HK-2 (cell line): ENCODE results near the gene RAB40B.
A peak's percentile ranks its signal among the peaks of the same experiment; 100 is the strongest.

Experiments
- DNase-seq: peaks from one replicate; pipeline ENCODE4 v3.0.0-alpha.2; 2018; ENCODE audit not compliant: unreplicated experiment

Gene RAB40B

GRCh38 chr17:82649501-82650261 is 48.8 kb downstream of the RAB40B start:
- DNase-seq: no peak

DNA sequence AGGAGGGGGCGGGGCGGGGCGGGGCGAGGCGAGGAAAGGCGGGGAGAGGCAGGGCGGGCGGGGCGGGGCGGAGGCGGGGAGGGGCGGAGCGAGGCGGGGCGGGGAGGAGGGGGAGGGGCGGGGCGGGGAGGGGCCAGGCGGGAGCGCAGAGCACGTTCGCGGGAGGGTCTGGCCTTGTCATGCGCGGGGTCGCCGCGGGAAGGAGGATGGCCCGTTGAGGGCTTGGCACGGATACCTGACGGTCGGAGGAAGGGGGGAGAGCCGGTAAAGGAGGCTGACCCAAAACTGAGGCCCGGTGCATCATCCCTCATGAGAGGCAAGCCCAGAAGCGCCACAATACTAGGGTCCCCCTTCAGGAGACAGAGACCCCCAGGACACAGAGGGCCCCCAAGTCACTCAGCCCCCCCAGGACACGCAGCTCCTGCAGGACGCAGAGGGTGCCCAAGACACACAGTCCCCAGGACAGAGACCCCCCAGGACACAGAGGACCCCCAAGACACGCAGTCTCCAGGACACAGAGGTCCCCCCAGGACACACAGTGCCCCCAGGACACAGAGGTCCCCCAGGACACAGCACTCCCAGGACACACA is 49.7 kb downstream of the RAB40B start:
- no peak for DNase-seq

- peak; percentile 98 for DNase-seq
Observed at GRCh38 chr17:82648165-82648668, 50.3 kb downstream of the RAB40B start, which contains the start of gene WDR45B. Gene WDR45B, minus strand, starts transcription at chr17:82648444. Its CDS starts 104 bp downstream, at chr17:82648340.

DNA sequence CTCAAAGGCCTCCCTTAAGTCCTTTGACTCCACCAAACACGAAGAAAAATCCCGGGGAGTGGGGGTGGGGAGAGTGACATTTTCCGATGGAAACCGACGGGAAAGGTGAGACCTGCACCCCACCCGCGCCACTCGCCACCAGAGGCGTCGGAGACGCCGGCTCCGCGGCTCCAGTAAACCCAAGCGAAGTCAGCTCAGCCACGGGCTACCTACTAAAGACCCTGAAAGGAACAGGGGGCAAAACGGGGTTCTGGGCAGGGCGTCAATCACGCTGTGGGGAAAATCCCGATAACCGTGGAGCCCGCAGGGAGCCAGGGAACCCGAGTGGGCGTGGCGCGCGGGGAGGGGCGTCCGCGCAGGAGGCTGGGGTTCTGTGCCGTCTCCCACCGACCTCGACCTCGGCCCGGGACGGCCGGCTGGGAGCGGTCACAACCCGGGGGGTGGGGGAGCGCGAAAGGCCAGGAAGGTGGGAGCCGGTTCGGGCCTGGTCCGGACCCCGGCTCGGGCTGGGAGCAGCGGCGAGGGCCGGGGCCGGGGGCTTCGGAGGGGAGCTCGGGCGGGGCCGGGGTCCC is 50.8 kb downstream of the RAB40B start:
- DNase-seq: peak; percentile 47

DNA sequence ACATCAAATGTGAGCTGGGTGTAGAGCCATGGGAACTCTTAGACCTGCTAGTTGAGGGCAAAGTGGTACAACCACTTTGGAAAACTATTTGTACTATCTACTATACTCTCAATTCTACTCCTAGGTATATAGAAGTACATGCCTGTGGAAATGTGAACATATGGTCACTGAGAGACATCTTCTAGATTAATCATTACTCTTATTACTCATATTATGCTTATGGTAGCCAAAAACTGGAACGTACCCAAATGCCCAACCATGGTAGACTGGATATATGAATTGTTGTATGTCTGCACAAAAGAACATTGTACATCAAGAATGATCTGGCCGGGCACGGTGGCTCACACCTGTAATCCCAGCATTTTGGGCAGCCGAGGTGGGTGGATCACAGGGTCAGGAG is 53.0 kb downstream of the RAB40B start:
- DNase-seq: no peak

- no peak for DNase-seq
Observed at GRCh38 chr17:82644148-82644547, 54.4 kb downstream of the RAB40B start.

DNA sequence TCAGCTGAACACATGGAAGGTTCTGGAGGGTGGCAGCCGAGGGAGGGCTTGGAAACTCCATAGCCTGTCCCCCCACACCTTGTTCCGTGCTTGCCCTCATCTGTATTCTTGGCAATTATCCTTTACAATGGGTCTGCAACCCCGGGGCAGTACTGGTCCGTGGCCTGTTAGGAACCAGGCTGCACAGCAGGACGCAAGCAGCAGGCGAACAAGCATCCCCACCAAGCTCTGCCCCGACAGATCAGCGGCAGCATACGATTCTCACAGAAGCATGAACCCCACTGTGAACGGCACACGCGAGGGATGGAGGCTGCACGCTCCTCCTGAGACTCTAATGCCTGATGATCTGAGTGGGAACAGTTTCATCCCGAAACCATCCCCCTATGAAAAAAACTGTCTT is 56.5 kb downstream of the RAB40B start:
- DNase-seq: no peak

- no peak for DNase-seq
Observed at GRCh38 chr17:82640036-82640435, 58.5 kb downstream of the RAB40B start.

GRCh38 chr17:82639628-82640027 is 58.9 kb downstream of the RAB40B start:
- no peak for DNase-seq

DNA sequence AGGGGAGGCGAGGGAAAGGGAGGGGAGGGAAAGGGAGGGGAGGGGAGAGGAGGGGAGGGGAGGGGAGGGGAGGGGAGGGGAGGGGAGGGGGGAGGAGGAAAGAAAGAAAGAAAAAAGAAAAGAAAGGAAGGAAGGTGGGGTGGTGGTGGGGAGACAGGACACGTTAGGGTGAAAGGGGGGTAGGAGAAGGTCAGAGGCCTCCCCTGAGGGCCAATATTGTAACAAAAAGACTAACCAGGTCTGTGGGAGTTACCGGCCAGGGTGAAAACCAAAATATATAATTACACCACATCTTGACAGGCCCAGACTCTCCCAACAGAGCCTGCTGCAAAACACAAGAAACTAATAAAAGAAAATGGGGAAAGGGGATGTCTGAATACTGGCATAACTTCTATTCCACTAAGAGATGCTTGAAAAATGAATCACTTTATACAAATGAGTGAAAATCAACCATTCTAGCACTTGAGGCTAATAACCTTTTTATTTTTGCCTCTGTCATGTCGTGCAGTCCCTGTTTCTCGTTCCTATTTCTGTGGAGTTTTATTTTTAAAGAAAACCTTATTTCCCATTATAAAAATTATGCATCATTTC is 60.2 kb downstream of the RAB40B start:
- DNase-seq: no peak

DNA sequence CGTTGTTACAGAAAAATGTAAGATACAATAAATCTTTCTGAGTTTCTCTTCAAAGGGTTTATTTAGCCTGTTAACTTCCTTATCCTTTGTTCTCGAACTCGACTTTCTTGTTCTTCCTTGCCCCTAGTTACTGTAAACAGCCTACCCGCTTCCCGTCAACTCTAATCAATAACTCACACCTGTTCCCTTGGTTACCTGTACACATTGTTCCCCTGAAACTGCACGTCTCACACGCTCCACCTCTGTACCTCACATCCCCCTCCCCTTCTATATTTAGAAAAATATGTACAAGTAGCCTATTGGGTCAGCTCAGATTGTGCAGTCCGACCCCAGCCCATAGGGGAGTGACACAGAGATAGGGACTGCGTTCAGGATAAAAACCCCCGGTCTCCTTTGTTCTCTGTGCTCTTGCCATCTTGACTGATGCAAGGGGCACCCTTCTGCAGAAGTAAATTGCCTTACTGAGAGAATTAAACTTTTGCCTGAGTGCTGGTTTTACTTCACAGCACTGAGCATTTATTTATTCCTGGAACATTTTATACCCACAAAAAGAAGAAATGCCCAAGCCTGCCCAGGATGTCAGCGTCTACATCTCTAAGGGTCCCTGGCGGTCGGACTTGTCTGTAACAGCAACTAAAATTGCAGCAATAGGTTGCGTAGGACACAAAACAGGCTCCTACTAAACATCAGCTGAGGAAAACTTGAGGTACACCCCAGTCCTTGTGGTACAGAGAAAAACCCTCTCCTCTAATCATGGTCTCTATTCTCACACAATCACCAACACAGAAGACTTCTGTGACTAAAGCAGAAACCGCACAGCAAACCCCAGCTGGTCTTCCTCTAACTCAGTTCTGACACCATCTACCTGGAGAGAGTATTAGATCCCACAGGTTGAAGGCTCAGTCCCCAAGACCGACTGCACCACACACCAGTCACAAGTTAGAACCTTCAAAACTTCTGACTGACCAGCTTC is 61.6 kb downstream of the RAB40B start:
- no peak for DNase-seq

DNA sequence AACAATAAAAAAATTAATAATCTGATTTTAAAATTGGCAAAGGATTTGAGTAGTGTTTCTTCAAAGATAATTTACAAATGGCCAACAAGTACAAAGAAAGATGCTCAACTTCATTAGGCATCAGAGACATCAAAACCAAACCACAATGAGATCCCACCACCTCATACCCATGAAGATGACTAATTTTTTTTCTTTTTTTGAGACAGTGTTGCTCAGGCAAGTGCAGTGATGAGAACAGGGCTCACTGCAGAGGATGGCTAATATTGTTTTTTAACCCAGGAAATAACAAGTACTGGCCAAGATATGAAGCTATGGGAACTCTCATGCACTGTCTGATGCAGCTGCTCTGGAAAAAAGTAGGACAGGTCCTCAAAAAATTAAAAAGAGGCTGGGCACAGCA is 65.2 kb downstream of the RAB40B start:
- no peak for DNase-seq

- no peak for DNase-seq
Observed at GRCh38 chr17:82632451-82632850, 66.0 kb downstream of the RAB40B start.

DNA sequence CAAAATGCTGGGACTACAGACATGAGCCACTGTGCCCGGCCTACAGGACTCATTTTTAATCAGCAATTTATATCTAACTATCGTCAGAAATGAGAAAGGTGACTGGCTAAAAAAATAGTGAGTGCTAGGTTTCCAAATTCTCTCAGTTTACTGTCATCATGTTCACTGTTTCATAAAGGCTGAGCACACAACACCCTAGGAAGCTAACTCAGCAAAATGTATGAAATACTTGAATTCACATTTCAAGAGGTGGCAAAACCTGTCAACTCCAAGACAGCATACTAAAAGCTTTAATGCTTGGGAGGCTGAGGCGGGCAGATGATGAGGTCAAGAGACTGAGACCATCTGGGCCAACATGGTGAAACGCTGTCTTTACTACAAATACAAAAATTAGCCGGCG is 67.0 kb downstream of the RAB40B start:
- DNase-seq: no peak

GRCh38 chr17:82630212-82630611 is 68.3 kb downstream of the RAB40B start:
- DNase-seq: no peak

DNA sequence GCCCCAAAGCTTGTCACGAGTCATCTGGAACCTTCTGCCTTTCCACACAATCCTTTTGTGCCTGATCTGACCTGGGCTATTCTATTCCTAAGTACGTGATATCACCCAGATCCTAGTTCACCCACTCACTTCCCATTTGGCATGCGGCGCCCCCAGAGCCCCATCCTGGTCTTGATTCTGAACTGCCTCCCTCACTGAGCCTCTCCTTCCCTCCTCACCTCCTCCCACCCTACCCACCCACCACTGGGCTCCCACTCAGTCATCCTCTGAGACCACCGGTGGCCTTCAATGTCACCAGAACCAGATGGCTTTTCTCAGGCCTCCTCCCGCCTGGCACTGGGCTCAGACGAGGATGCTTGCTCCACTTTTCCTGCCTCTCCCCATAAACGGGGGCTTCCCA is 68.8 kb downstream of the RAB40B start:
- no peak for DNase-seq

DNA sequence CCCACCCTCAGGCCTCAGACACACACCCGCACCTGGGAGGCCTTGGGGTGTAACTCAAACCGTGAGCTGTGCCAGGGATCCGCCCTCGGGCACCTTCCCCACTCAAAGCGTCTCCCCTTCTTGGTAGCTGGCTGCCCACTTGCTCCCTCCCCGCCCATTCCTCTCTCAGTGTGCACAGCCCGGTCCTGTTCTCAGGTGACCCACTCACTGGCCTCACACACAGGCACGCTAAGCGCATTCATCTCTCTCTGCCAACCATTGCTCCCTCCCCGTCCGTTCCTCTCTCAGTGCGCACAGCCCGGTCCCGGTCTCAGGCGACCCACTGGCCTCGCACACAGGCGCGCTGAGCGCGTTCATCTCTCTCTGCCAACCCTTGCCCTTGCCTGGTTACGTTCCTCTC is 71.1 kb downstream of the RAB40B start:
- no peak for DNase-seq

- DNase-seq: no peak
Observed at GRCh38 chr17:82623707-82624106, 74.8 kb downstream of the RAB40B start.

DNA sequence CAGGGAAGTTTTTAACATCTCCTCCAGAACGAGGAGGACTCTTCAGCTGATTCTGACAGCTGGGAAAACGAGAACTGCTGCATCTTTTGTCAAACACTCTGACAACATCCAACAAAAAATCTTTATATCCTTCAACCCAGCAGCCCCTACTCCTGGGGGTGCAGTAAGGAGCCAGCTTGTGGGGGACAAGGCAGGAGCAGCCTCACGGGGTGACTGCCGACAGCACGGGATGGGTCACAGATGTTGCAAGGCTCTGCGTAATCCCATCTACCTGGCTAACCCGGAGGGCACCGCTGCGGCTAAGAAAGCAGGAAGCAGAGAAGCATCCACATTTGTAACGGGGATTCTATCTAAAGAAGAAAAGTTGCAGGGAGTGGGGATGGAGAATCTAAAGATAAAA is 78.9 kb downstream of the RAB40B start:
- no peak for DNase-seq

GRCh38 chr17:82619211-82619610 is 79.3 kb downstream of the RAB40B start:
- no peak for DNase-seq

DNA sequence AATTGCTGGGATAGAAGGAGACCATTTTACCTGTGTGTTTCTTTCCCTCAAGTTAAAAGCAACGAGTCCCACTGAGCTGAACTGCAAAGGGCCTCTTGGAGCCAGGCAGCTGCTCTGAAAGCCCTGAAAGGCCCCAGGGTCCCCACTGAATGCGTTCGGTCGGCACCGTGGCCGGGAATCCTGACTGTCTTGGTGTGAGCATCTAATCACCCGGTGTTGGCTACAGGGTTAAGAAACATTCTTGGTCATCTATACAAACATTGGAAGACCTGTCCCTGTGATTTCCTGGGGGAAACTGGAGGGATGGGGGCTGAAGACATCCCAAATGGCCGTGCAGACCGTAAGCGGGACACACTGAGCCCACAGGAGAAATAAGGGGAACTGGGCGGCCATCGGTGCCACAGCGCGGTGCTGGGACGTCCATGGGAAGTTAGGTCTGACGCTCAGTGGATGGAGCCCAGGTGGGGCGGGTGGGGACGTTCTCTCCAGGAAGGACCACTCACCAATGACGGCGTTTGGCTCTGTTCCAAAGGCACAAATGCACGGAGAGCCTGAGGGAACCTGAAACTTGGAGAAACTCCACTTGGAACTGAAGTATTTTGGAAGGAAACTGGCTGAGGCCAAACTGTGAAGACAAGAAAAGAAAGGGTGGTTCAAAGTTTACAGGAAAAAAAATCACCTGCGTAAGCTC is 82.3 kb downstream of the RAB40B start:
- no peak for DNase-seq
